Uterus (tissue), 2 donors: ENCODE data around the gene KIAA0513.

Experiments
- POLR2A ChIP-seq, 2 donors: fragments of 450-650 bp; IDR thresholded peaks; one replicate each; pipeline ENCODE4 v1.6.1; 2016; ENCODE audit warnings: antibody characterized with exemption in 2 of 2, mild to moderate bottlenecking in 1 of 2, moderate library complexity in 1 of 2
- TF ChIP-seq, protein P1 (sequence below), 4 experiments: fragments of 200-600 bp in 2 of 4; fragments of 450-650 bp in 2 of 4; sonication (generic) in 2 of 4; IDR thresholded peaks; one replicate each; pipeline ENCODE4 v1.5.1; 2016 to 2019; ENCODE audit warnings: antibody characterized with exemption in 4 of 4, mild to moderate bottlenecking in 2 of 4, moderate library complexity in 1 of 4

DNA sequence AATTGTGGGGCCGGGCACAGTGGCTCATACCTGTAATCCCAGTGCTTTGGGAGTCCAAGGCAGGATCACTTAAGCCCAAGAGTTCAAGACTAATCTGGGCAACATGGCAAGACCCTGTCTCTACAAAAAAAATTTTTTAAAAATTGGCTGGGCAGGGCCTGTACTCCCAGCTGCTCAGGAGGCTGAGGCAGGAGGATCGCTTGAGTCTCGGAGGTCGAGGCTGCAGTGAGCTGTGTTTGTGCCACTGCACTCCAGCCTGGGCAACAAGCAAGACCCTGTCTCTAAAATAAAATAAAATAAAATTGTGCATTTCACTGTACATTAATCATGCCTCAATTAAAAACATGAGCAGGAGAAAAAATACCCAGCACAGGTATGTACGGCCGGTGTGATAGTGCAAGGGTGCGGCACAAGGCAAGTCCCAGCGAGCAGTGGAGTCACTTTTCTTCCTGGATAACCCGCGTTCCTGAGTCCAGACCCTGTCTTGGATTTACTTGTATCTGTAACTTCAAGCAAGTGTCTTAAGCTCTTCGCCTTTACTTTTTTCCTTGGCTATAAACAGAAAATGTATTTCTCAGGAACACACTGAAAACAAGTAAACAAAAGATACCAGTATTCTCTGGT is 27.6 kb upstream of the KIAA0513 start:
- TF ChIP-seq, protein P1, sequence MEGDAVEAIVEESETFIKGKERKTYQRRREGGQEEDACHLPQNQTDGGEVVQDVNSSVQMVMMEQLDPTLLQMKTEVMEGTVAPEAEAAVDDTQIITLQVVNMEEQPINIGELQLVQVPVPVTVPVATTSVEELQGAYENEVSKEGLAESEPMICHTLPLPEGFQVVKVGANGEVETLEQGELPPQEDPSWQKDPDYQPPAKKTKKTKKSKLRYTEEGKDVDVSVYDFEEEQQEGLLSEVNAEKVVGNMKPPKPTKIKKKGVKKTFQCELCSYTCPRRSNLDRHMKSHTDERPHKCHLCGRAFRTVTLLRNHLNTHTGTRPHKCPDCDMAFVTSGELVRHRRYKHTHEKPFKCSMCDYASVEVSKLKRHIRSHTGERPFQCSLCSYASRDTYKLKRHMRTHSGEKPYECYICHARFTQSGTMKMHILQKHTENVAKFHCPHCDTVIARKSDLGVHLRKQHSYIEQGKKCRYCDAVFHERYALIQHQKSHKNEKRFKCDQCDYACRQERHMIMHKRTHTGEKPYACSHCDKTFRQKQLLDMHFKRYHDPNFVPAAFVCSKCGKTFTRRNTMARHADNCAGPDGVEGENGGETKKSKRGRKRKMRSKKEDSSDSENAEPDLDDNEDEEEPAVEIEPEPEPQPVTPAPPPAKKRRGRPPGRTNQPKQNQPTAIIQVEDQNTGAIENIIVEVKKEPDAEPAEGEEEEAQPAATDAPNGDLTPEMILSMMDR (IDR thresholded peaks at IDR 0.05) = no peak
- TF ChIP-seq POLR2A (IDR thresholded peaks at IDR 0.05) = no peak
